GM12865 (cell line): ENCODE measurements around the gene INTS4.
A peak's percentile ranks its signal among the peaks of the same experiment; 100 is the strongest.

Experiments used
- DNase-seq: peaks from one replicate; pipeline ENCODE4 v3.0.0; 2010; ENCODE audit warnings: low read depth
- H3K4me3 ChIP-seq: 2 replicates; pipeline ENCODE4 v1.5.1; 2011; ENCODE audit warnings: mild to moderate bottlenecking, low read depth, low read length, control low read depth
- CTCF ChIP-seq: IDR thresholded peaks from 2 replicates; pipeline ENCODE4 v1.5.1; 2011; ENCODE audit warnings: low read length, control low read depth, low read depth, inconsistent platforms; ENCODE audit not compliant: insufficient read depth; ENCODE audit errors: missing control alignments

Gene INTS4

DNA sequence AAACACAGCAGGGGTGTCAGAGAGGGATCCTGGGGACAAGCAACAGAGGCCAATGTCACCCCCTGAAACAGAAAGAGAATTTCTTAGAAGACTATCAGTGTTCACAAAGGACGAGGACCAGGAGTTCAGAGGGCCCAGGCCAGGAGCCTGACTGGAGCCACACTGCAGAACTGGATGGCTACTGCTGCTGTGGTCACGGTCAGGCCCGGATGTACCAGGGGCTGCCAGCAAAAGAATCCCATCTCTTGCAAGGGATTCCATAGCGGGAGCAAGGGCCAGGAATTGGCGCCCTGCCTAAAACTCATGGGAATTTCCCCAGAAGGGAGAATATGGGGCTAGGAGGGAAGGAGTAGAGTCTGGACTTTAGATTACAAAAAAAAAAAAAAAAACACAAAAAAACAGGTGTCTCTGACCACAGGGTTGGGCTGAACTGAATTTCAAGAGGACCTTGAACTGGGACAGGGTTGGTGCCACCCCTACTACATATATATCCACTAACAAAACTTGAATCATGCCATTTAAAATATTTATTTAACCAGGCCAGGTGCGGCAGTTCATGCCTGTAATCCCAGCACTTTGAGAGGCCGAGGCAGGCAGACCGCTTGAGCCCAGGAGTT lies 44.3 kb upstream of the INTS4 start:
- TF ChIP-seq CTCF: no peak
- no peak overlapping the region for H3K4me3 ChIP-seq
- no peak for DNase-seq

DNA sequence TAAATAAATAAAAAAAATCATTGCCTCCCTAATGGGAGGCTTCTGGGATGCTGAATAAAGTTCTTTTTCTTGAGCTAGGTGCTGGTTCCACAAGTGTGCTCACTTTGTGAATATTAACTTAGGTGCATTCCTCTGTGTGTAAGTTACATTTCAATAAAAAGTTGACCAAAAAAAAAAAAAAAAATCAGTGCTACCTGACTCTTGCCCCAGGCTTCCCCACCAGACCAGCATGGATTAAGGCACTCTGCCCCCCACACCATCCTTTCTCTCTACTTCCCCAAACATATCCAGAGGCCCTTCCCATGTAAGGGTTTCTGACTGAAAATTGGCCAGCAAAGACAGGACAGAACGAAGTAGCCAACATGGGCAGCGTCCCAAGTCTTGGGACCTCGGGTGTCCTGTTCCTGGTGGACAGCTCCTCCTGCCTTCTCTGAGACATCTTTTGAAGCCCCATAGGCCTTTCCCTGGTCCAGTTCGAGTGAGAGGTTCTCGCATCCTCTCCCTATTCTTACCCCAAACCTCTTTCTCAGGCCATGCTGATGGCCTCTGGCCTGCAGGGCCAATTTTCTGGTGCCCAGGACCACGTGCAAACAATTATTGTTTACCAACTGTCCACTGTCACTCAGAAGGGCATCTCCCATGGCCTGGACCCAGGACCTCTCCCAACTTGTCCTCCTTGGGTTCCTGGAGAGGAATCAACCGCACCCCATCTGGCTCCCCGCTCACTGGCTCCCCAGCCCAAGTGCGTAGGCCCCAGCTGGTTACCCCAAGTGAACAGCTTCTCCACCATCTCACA lies 43.6 kb upstream of the INTS4 start:
- TF ChIP-seq CTCF: no peak
- H3K4me3 ChIP-seq: no peak overlapping the region
- DNase-seq: no peak

DNA sequence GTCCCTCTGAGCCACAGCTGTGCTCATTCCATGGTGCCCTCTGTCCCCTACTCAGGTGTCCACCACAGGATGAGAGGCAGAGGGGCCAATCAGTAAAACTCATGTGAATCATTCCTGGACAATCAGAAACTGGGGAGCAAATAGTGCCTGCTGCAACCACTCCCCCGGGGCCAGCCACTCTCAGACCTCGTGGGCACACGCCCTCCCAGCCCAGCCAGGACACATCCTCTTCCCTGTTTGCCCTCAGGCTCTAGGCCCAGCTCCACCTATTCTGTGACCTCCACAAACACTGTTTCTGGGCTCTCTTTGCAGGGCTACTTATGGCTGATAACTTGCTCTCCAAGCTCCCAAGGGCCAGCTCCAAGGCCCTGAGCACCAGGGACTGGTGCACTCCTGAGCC lies 42.6 kb upstream of the INTS4 start:
- no peak for DNase-seq
- no peak for TF ChIP-seq CTCF
- H3K4me3 ChIP-seq: no peak overlapping the region

DNA sequence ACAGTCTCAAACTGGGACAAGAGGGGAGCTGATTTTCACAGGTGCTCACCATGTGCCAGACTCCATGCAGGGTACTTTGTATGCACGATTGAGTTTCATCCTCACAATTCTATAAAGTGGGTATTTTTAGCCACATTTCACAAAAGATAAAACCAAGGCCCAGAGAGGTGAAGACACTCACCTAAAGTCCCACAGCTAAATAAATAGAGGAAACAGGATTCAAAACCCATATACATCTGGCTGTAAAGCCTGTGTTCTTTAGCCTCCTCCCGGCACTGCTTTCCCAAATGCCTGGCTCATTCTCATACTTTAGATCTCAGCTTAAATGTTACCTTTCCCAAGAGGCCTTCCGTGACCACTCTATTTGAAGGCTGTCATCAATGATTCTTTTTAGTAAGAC lies 41.8 kb upstream of the INTS4 start:
- DNase-seq: no peak
- no peak for TF ChIP-seq CTCF
- no peak overlapping the region for H3K4me3 ChIP-seq

DNA sequence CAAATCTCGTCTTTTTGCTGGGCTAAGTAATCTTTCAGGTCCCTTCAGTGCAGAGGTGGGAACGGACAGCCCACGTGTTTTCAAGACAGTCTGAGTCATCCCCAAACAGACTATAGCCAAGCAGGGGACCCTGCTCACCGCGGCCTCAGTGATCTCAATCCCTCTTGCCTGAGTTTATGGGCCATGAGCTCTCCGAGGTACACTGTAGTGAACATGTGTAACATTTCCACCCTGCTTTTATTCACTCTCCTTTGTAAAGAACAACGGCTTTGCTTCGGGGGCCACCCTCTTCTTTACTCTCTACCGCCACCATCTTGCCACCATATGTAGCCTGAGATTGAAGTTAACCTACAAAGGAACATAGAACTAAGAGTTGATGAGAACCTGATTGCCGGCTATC lies 40.2 kb upstream of the INTS4 start:
- no peak for TF ChIP-seq CTCF
- H3K4me3 ChIP-seq: no peak overlapping the region
- peak; percentile 10 for DNase-seq

DNA sequence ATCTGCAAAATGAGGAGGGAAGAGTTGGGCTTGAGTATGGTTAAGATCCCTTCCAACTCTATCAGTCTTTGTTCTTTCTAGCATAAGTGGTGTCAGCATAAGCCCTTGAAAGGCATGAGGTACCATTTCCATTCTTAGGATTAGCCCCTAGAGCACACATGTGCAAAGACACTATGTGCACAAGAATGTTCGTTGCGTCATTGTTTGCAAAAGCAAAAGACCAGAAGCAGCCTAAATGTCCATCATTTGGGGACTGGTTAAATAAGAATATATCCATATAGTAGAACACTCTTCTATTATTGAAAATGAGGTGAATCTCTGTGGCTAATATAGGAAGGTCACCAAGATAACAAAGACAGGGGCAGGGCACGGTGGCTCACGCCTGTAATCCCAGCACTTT lies 38.6 kb upstream of the INTS4 start:
- no peak for TF ChIP-seq CTCF
- no peak for DNase-seq

More for the DNA sequence above, 38.6 kb upstream of the INTS4 start:
- no peak overlapping the region for H3K4me3 ChIP-seq
